ENCODE results near the gene TBX15.
A peak's percentile ranks its signal among the peaks of the same experiment; 100 is the strongest.

TBX15 gene

GRCh38 chr1:119015547-119015946 lies 27.4 kb upstream of the TBX15 start:
- DNase-seq = no peak
- H3K4me3 Mint-ChIP-seq = no peak overlapping the region
- H3K36me3 Mint-ChIP-seq (ENCODE audit: low read depth) = peaks cover 24% of the 10 kb centered on the region
- peaks cover 4% of the 10 kb centered on the region for H3K27me3 Mint-ChIP-seq (ENCODE audit: low read depth, poor library complexity)
- H3K4me1 Mint-ChIP-seq = no peaks in the 10 kb centered on the region
- H3K27ac Mint-ChIP-seq = no peak overlapping the region
- H3K9me3 Mint-ChIP-seq = peaks cover 37% of the 10 kb centered on the region
- TF ChIP-seq, protein P1, sequence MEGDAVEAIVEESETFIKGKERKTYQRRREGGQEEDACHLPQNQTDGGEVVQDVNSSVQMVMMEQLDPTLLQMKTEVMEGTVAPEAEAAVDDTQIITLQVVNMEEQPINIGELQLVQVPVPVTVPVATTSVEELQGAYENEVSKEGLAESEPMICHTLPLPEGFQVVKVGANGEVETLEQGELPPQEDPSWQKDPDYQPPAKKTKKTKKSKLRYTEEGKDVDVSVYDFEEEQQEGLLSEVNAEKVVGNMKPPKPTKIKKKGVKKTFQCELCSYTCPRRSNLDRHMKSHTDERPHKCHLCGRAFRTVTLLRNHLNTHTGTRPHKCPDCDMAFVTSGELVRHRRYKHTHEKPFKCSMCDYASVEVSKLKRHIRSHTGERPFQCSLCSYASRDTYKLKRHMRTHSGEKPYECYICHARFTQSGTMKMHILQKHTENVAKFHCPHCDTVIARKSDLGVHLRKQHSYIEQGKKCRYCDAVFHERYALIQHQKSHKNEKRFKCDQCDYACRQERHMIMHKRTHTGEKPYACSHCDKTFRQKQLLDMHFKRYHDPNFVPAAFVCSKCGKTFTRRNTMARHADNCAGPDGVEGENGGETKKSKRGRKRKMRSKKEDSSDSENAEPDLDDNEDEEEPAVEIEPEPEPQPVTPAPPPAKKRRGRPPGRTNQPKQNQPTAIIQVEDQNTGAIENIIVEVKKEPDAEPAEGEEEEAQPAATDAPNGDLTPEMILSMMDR (IDR thresholded peaks at IDR 0.05) = no peak

- Mint-ChIP-seq H3K27me3 (ENCODE audit: low read depth, poor library complexity) (peaks cover 25% of the 10 kb centered on the region), H3K9me3 (peaks cover 22% of the 10 kb centered on the region), H3K4me3 (no peak overlapping the region), H3K36me3 (ENCODE audit: low read depth) (no peaks in the 10 kb centered on the region), H3K27ac (no peak overlapping the region), H3K4me1 (peaks cover 13% of the 10 kb centered on the region)
- TF ChIP-seq, protein P1 (IDR thresholded peaks at IDR 0.05) = no peak
- DNase-seq = no peak
Measured at GRCh38 chr1:119012383-119012782, 24.2 kb upstream of the TBX15 start.

GRCh38 chr1:119011706-119012105 lies 23.6 kb upstream of the TBX15 start:
- TF ChIP-seq, protein P1 (IDR thresholded peaks at IDR 0.05) = no peak
- Mint-ChIP-seq H3K27me3 (ENCODE audit: low read depth, poor library complexity) (peaks cover 32% of the 10 kb centered on the region), H3K4me1 (peaks cover 13% of the 10 kb centered on the region), H3K36me3 (ENCODE audit: low read depth) (no peaks in the 10 kb centered on the region), H3K4me3 (no peak overlapping the region), H3K9me3 (peaks cover 18% of the 10 kb centered on the region), H3K27ac (no peak overlapping the region)
- no peak for DNase-seq

GRCh38 chr1:119011116-119011515 lies 23.0 kb upstream of the TBX15 start:
- H3K36me3 Mint-ChIP-seq (ENCODE audit: low read depth) = no peaks in the 10 kb centered on the region
- peaks cover 17% of the 10 kb centered on the region for H3K9me3 Mint-ChIP-seq
- DNase-seq = no peak
- no peak overlapping the region for H3K4me3 Mint-ChIP-seq
- peaks cover 38% of the 10 kb centered on the region for H3K27me3 Mint-ChIP-seq (ENCODE audit: low read depth, poor library complexity)
- TF ChIP-seq, protein P1 (IDR thresholded peaks at IDR 0.05) = no peak
- no peak overlapping the region for H3K27ac Mint-ChIP-seq
- H3K4me1 Mint-ChIP-seq = peaks cover 17% of the 10 kb centered on the region

DNA sequence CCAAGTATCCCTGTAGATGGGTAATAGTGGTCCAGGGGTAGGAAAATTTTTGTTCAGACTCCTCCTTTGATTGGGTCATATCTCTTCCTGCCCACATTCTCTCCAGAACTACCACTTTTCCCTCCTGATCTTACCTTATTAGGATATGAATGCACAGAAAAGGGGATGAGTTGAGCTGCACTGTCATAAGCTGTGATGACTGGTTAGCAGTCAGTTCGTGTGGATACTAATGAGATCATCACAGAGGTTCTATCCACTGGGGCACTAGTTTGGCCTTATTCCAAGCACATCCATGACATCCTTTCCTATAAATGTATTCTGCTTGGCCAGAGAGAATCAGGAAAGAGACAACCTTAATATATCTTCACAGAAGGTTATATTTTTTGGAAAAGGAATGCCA lies 22.1 kb upstream of the TBX15 start:
- TF ChIP-seq, protein P1 (IDR thresholded peaks at IDR 0.05) = no peak
- Mint-ChIP-seq H3K36me3 (ENCODE audit: low read depth) (peaks cover 4% of the 10 kb centered on the region), H3K27ac (no peak overlapping the region), H3K27me3 (ENCODE audit: low read depth, poor library complexity) (peaks cover 47% of the 10 kb centered on the region), H3K4me3 (no peak overlapping the region), H3K9me3 (peaks cover 17% of the 10 kb centered on the region), H3K4me1 (peaks cover 21% of the 10 kb centered on the region)
- DNase-seq = no peak

- Mint-ChIP-seq H3K36me3 (ENCODE audit: low read depth) (peaks cover 4% of the 10 kb centered on the region), H3K4me1 (peaks cover 23% of the 10 kb centered on the region), H3K27me3 (ENCODE audit: low read depth, poor library complexity) (peaks cover 56% of the 10 kb centered on the region), H3K4me3 (peak overlapping the region; percentile 77), H3K9me3 (peaks cover 17% of the 10 kb centered on the region), H3K27ac (no peak overlapping the region)
- no peak for DNase-seq
- TF ChIP-seq, protein P1 (IDR thresholded peaks at IDR 0.05) = no peak
Measured at GRCh38 chr1:119009312-119009655, 21.1 kb upstream of the TBX15 start.

Data from nephron progenitor cell (in vitro differentiated cells).